OCI-LY1 (cell line): ENCODE results near the gene KCNK17.

ENCODE experiments used
- H2AFZ ChIP-seq: fragments of 200-600 bp; sonication (generic), shearing (Covaris generic); 2 replicates; pipeline ENCODE4 v1.6.0; 2014; ENCODE audit warnings: antibody characterized with exemption, mild to moderate bottlenecking, low read length
- H3F3A ChIP-seq: fragments of 200-600 bp; sonication (generic), shearing (Covaris generic); 2 replicates; pipeline ENCODE4 v1.6.0; 2014; ENCODE audit warnings: mild to moderate bottlenecking, antibody characterized with exemption, low read length, moderate library complexity; ENCODE audit not compliant: insufficient read depth
- H3K27ac ChIP-seq: fragments of 200-600 bp; sonication (generic); 2 replicates; pipeline ENCODE4 v1.5.1; 2014; ENCODE audit warnings: low read length, mixed run types, mild to moderate bottlenecking, low read depth; ENCODE audit not compliant: poor library complexity, severe bottlenecking
- H3K27me3 ChIP-seq: fragments of 200-600 bp; sonication (generic); 2 replicates; pipeline ENCODE4 v1.6.0; 2014; ENCODE audit warnings: antibody characterized with exemption, mild to moderate bottlenecking, low read length, moderate library complexity; ENCODE audit not compliant: insufficient read depth
- H3K36me3 ChIP-seq: fragments of 200-600 bp; sonication (generic); 2 replicates; pipeline ENCODE4 v1.6.1; 2014; ENCODE audit warnings: mild to moderate bottlenecking, antibody characterized with exemption, low read length, moderate library complexity, mixed read lengths; ENCODE audit not compliant: insufficient read depth
- H3K4me1 ChIP-seq: fragments of 200-600 bp; sonication (generic); 2 replicates; pipeline ENCODE4 v1.5.1; 2014; ENCODE audit warnings: mild to moderate bottlenecking, low read length, moderate library complexity; ENCODE audit not compliant: insufficient read depth, severe bottlenecking
- H3K4me2 ChIP-seq: fragments of 200-600 bp; sonication (generic), shearing (Covaris generic); 2 replicates; pipeline ENCODE4 v1.6.1; 2014; ENCODE audit warnings: low read length
- H3K4me3 ChIP-seq: fragments of 200-600 bp; sonication (generic); 2 replicates; pipeline ENCODE4 v1.5.1; 2014; ENCODE audit warnings: low read length, low read depth, mild to moderate bottlenecking, mixed read lengths; ENCODE audit not compliant: poor library complexity, severe bottlenecking
- H3K79me2 ChIP-seq: fragments of 200-600 bp; shearing (Covaris generic); 2 replicates; pipeline ENCODE4 v1.6.1; 2016; ENCODE audit warnings: mixed run types, low read length, mixed read lengths; ENCODE audit not compliant: insufficient read depth
- H3K9ac ChIP-seq: fragments of 200-600 bp; sonication (generic), shearing (Covaris generic); 2 replicates; pipeline ENCODE4 v1.6.1; 2014; ENCODE audit warnings: mild to moderate bottlenecking, low read length, mixed read lengths
- H3K9me2 ChIP-seq: fragments of 200-600 bp; sonication (generic), shearing (Covaris generic); 2 replicates; pipeline ENCODE4 v1.6.1; 2014; ENCODE audit warnings: low read depth, mild to moderate bottlenecking, low read length, mixed read lengths
- H3K9me3 ChIP-seq: fragments of 200-600 bp; shearing (Covaris generic); 2 replicates; pipeline ENCODE4 v1.6.1; 2014; ENCODE audit warnings: low read length, mixed read lengths
- H4K20me1 ChIP-seq: fragments of 200-600 bp; sonication (generic), shearing (Covaris generic); 2 replicates; pipeline ENCODE4 v1.6.0; 2016; ENCODE audit warnings: mild to moderate bottlenecking, low read length; ENCODE audit not compliant: insufficient read depth
- EZH2 ChIP-seq: fragments of 200-600 bp; sonication (generic), shearing (Covaris generic); IDR thresholded peaks from 2 replicates; pipeline ENCODE4 v1.8.0; 2017; ENCODE audit warnings: borderline replicate concordance, mixed run types, mild to moderate bottlenecking, antibody characterized with exemption, low read length, moderate library complexity, mixed read lengths
- TF ChIP-seq, protein P1 (sequence below): fragments of 200-600 bp; sonication (generic), shearing (Covaris generic); IDR thresholded peaks from 2 replicates; pipeline ENCODE4 v1.5.1; 2017; ENCODE audit warnings: mild to moderate bottlenecking, antibody characterized with exemption, low read length, moderate library complexity, mixed read lengths

The KCNK17 gene

DNA sequence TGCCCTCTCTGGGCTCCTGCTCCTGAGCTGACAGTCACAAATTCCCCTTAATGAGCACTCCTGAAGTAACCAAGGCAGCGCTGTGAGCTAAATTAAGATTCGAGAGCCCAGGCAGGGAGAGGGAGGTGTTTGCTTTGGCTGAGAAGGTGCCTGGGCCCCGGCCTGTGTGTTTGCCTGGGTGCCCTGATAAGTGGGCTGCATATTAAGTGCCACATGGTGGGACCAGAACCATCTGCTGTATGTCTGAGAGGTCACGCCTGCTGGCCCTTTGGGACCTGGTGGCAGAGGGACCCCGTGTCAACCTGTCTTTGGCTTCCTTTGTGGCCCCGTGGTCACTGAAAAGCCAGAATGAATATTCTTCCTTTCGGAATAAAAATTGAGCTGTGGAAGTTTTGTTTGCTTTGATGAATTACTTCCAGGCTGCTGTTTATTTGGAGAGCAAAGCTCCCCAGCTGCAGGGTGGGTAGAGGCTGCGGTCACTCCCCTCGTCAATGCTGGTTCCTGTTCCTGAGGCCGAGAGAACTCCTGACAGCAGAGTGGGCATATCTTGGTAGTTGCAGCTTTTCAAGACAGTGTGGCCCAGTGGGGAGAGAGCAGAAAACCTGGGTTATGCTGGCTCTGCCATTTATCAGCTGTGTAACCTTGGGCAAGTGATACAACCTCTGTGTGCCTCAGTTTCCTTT is 25.8 kb upstream of the KCNK17 start:
- no peak overlapping the region for H3K4me2 ChIP-seq
- H3F3A ChIP-seq, result no peaks in the 10 kb centered on the region
- no peaks in the 10 kb centered on the region for H3K9me2 ChIP-seq
- TF ChIP-seq, protein P1, sequence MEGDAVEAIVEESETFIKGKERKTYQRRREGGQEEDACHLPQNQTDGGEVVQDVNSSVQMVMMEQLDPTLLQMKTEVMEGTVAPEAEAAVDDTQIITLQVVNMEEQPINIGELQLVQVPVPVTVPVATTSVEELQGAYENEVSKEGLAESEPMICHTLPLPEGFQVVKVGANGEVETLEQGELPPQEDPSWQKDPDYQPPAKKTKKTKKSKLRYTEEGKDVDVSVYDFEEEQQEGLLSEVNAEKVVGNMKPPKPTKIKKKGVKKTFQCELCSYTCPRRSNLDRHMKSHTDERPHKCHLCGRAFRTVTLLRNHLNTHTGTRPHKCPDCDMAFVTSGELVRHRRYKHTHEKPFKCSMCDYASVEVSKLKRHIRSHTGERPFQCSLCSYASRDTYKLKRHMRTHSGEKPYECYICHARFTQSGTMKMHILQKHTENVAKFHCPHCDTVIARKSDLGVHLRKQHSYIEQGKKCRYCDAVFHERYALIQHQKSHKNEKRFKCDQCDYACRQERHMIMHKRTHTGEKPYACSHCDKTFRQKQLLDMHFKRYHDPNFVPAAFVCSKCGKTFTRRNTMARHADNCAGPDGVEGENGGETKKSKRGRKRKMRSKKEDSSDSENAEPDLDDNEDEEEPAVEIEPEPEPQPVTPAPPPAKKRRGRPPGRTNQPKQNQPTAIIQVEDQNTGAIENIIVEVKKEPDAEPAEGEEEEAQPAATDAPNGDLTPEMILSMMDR, result no peak
- no peaks in the 10 kb centered on the region for H3K9me3 ChIP-seq
- H3K4me1 ChIP-seq, result no peaks in the 10 kb centered on the region
- H3K4me3 ChIP-seq, result no peak overlapping the region
- H2AFZ ChIP-seq, result no peak overlapping the region
- H3K27ac ChIP-seq, result no peak overlapping the region
- no peak overlapping the region for H3K9ac ChIP-seq
- H3K79me2 ChIP-seq, result no peaks in the 10 kb centered on the region
- H3K27me3 ChIP-seq, result no peaks in the 10 kb centered on the region
- no peaks in the 10 kb centered on the region for H4K20me1 ChIP-seq
- no peaks in the 10 kb centered on the region; the same call in 1 of the 2 replicates for H3K36me3 ChIP-seq

DNA sequence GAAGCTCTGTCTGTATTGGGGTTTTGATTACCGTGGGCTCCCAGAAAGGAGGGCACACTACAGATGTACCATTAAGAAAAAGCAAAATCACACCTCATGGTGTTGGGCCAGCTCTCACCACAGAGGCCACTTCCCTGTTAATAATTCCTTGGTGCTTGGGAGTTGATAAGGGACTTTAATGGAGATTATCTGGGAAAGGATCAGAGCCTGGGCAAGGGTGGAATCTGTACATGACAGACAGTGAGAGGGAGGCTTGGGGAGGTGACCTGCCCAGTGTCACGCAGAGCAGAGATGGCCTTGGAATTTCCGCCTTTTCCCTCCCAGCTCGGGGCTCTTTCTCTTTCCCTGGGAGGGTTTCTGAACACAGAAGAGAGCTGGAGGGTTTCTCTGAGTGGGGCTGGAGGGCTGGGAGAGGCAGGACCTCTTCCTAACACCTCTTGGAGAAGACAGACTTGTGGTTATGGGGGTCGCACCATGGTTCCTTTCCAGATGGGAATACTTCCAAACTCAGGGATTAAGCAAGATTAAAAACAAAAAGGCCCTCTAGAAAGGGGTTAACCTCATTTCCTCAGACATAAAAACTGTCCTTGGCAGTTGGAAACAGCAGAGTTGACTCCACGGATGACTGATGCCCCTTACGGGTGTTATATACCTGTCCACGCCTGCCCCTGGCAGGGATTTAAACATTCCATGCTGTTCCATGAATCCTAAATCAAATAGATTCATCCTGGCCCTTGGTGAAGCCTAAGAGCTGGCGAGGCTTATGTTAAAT is 25.1 kb upstream of the KCNK17 start:
- Histone ChIP-seq H3K36me3 (no peaks in the 10 kb centered on the region; the same call in 1 of the 2 replicates), H3K27ac (no peak overlapping the region), H3F3A (no peaks in the 10 kb centered on the region), H2AFZ (no peak overlapping the region), H3K4me1 (no peaks in the 10 kb centered on the region), H3K4me3 (no peak overlapping the region), H3K27me3 (no peaks in the 10 kb centered on the region), H4K20me1 (no peaks in the 10 kb centered on the region), H3K4me2 (no peak overlapping the region), H3K79me2 (no peaks in the 10 kb centered on the region), H3K9me2 (no peaks in the 10 kb centered on the region), H3K9ac (no peak overlapping the region), H3K9me3 (no peaks in the 10 kb centered on the region)
- TF ChIP-seq, protein P1, result no peak
- TF ChIP-seq EZH2, result no peak

DNA sequence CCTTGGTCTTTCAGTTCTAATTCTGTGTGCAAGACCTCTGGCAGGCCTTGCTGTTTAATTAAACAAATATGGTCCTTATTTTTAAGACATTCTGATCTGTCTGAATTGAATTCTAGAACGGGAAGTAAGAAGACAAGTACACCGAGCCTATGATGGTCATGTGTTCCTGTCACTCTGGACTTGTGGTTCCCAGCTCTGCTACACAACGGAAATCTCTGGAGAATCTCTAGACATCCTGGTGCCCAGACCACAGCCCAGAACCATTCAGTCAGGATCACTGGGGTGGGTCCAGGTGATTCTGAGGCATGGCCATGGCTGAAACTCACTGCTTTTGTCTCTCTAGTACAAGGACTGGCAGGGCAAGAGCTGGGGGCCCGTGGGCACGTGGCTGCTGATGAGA is 24.2 kb upstream of the KCNK17 start:
- Histone ChIP-seq H3K36me3 (no peaks in the 10 kb centered on the region), H4K20me1 (no peaks in the 10 kb centered on the region), H3F3A (no peaks in the 10 kb centered on the region), H3K9me3 (no peaks in the 10 kb centered on the region), H3K9ac (no peak overlapping the region), H2AFZ (no peak overlapping the region), H3K4me2 (no peak overlapping the region), H3K4me1 (no peaks in the 10 kb centered on the region), H3K27ac (no peak overlapping the region), H3K27me3 (no peaks in the 10 kb centered on the region), H3K4me3 (no peak overlapping the region), H3K9me2 (no peaks in the 10 kb centered on the region), H3K79me2 (no peaks in the 10 kb centered on the region)
- TF ChIP-seq, protein P1, result no peak
- no peak for TF ChIP-seq EZH2
